ENCODE results near the gene TRAF3.
"Not testable (repeated sequence)": the region's sequence is repeated elsewhere in the genome, so short reads cannot be mapped to it uniquely, and the experiment has no call there.

The TRAF3 gene

GRCh38 chr14:102805941-102806340, 28.7 kb downstream of the TRAF3 start:
- DNase-seq (ENCODE audit: low read depth): no peak

GRCh38 chr14:102806447-102806846, 29.2 kb downstream of the TRAF3 start:
- DNase-seq (ENCODE audit: low read depth): no peak

GRCh38 chr14:102807013-102807406, 29.8 kb downstream of the TRAF3 start:
- DNase-seq (ENCODE audit: low read depth): no peak

- DNase-seq (ENCODE audit: low read depth): no peak
Observed at GRCh38 chr14:102809870-102810269, 32.6 kb downstream of the TRAF3 start.

GRCh38 chr14:102810523-102810922, 33.3 kb downstream of the TRAF3 start:
- DNase-seq (ENCODE audit: low read depth): no peak

- DNase-seq (ENCODE audit: low read depth): no peak
Observed at GRCh38 chr14:102811254-102811963, 34.2 kb downstream of the TRAF3 start.

GRCh38 chr14:102811971-102812370, 34.7 kb downstream of the TRAF3 start:
- DNase-seq (ENCODE audit: low read depth): no peak

- DNase-seq (ENCODE audit: low read depth): no peak
Observed at GRCh38 chr14:102813691-102814090, 36.4 kb downstream of the TRAF3 start.

GRCh38 chr14:102817318-102817717, 40.1 kb downstream of the TRAF3 start:
- no peak for DNase-seq (ENCODE audit: low read depth)

GRCh38 chr14:102817942-102818940, 41.0 kb downstream of the TRAF3 start:
- peak; percentile 15 for DNase-seq (ENCODE audit: low read depth)

GRCh38 chr14:102819176-102819628, 42.0 kb downstream of the TRAF3 start:
- no peak for DNase-seq (ENCODE audit: low read depth)

GRCh38 chr14:102819747-102820330, 42.6 kb downstream of the TRAF3 start:
- DNase-seq (ENCODE audit: low read depth): no peak

GRCh38 chr14:102821252-102821651, 44.0 kb downstream of the TRAF3 start:
- DNase-seq (ENCODE audit: low read depth): peak; percentile 26

- peak; percentile 59 for DNase-seq (ENCODE audit: low read depth)
Observed at GRCh38 chr14:102822311-102822863, 45.1 kb downstream of the TRAF3 start.

- not testable (repeated sequence) for DNase-seq (ENCODE audit: low read depth)
Observed at GRCh38 chr14:102822887-102823286, 45.6 kb downstream of the TRAF3 start.

GRCh38 chr14:102823546-102823945, 46.3 kb downstream of the TRAF3 start:
- no peak for DNase-seq (ENCODE audit: low read depth)

- peak; percentile 89 for DNase-seq (ENCODE audit: low read depth)
Observed at GRCh38 chr14:102824832-102825231, 47.6 kb downstream of the TRAF3 start.

GRCh38 chr14:102825307-102826095, 48.3 kb downstream of the TRAF3 start:
- DNase-seq (ENCODE audit: low read depth): no peak

- DNase-seq (ENCODE audit: low read depth): no peak
Observed at GRCh38 chr14:102826161-102826560, 48.9 kb downstream of the TRAF3 start.

GRCh38 chr14:102826751-102827675, 49.8 kb downstream of the TRAF3 start:
- DNase-seq (ENCODE audit: low read depth): no peak

Measured in ELR (cell line).